Measurements from ENCODE around the gene MTR.

Gene MTR

GRCh38 chr1:236862219-236862591 lies 67.1 kb downstream of the MTR start:
- Histone ChIP-seq H3K27ac (peak overlapping the region; percentile 44 to 69), H3K4me1 (peaks cover 0 to 29% (median 11%) of the 10 kb centered on the region in 4 donors), H3K27me3 (no peaks in the 10 kb centered on the region), H3K9me3 (no peaks in the 10 kb centered on the region), H3K36me3 (peaks cover 15 to 80% (median 56%) of the 10 kb centered on the region in 3 donors), H3K4me3 (no peak overlapping the region)
- no peak for TF ChIP-seq CTCF (IDR thresholded peaks at IDR 0.05)
- intact Hi-C loops (cut with DNase I; ENCODE audit: low total_unique reads) = no loop called here
- DNase-seq = no peak

GRCh38 chr1:236862615-236863211 lies 67.6 kb downstream of the MTR start:
- H3K27me3 ChIP-seq = no peaks in the 10 kb centered on the region
- intact Hi-C loops (cut with DNase I; ENCODE audit: low total_unique reads) = no loop called here
- DNase-seq = peak in 1 of 2 donors; percentile 34
- TF ChIP-seq CTCF (IDR thresholded peaks at IDR 0.05) = no peak
- no peak overlapping the region for H3K4me3 ChIP-seq
- H3K9me3 ChIP-seq = no peaks in the 10 kb centered on the region
- H3K4me1 ChIP-seq = peaks cover 0 to 29% (median 11%) of the 10 kb centered on the region in 4 donors
- peaks cover 17 to 80% (median 56%) of the 10 kb centered on the region in 3 donors for H3K36me3 ChIP-seq
- peak overlapping the region; percentile 44 to 69 for H3K27ac ChIP-seq

- no peak for TF ChIP-seq CTCF (IDR thresholded peaks at IDR 0.05)
- Histone ChIP-seq H3K27me3 (no peaks in the 10 kb centered on the region), H3K9me3 (no peaks in the 10 kb centered on the region), H3K4me3 (no peak overlapping the region), H3K4me1 (peaks cover 0 to 29% (median 11%) of the 10 kb centered on the region in 4 donors), H3K27ac (peak overlapping the region in 1 of 2 donors; percentile 40), H3K36me3 (peaks cover 22 to 73% (median 50%) of the 10 kb centered on the region in 3 donors)
- DNase-seq = no peak
- intact Hi-C loops (cut with DNase I; ENCODE audit: low total_unique reads) = no loop called here
These were observed 69.1 kb downstream of the MTR start for GRCh38 chr1:236864211-236864610.

GRCh38 chr1:236864996-236865817 lies 70.1 kb downstream of the MTR start:
- Histone ChIP-seq H3K36me3 (peaks cover 22 to 75% (median 46%) of the 10 kb centered on the region in 3 donors), H3K4me1 (peaks cover 0 to 29% (median 11%) of the 10 kb centered on the region in 4 donors), H3K27me3 (no peaks in the 10 kb centered on the region), H3K9me3 (no peaks in the 10 kb centered on the region), H3K4me3 (no peak overlapping the region), H3K27ac (peak overlapping the region in 1 of 2 donors; percentile 50)
- no peak for TF ChIP-seq CTCF (IDR thresholded peaks at IDR 0.05)
- intact Hi-C loops (cut with DNase I; ENCODE audit: low total_unique reads) = no loop called here
- no peak for DNase-seq

GRCh38 chr1:236865818-236866155 lies 70.7 kb downstream of the MTR start:
- TF ChIP-seq CTCF (IDR thresholded peaks at IDR 0.05) = no peak
- H3K4me1 ChIP-seq = peaks cover 0 to 29% (median 11%) of the 10 kb centered on the region in 4 donors
- no peaks in the 10 kb centered on the region for H3K27me3 ChIP-seq
- DNase-seq = no peak
- intact Hi-C loops (cut with DNase I; ENCODE audit: low total_unique reads) = no loop called here
- H3K27ac ChIP-seq = peak overlapping the region in 1 of 2 donors; percentile 50
- no peak overlapping the region for H3K4me3 ChIP-seq
- no peaks in the 10 kb centered on the region for H3K9me3 ChIP-seq
- H3K36me3 ChIP-seq = peaks cover 22 to 69% (median 46%) of the 10 kb centered on the region in 3 donors
